ENCODE data around the gene LAPTM4A.
"Not testable (repeated sequence)": the region's sequence is repeated elsewhere in the genome, so short reads cannot be mapped to it uniquely, and the experiment has no call there.

Gene LAPTM4A

GRCh38 chr2:20050104-20050645 lies 1.3 kb downstream of the LAPTM4A start:
- no peak for FAIRE-seq

GRCh38 chr2:20049637-20050036 lies 1.8 kb downstream of the LAPTM4A start:
- FAIRE-seq, result no peak

GRCh38 chr2:20048488-20049448 lies 2.7 kb downstream of the LAPTM4A start:
- FAIRE-seq, result no peak

- not testable (repeated sequence) for FAIRE-seq
Measured at GRCh38 chr2:20045712-20046292, 5.6 kb downstream of the LAPTM4A start.

GRCh38 chr2:20044778-20045177 lies 6.7 kb downstream of the LAPTM4A start:
- no peak for FAIRE-seq

- FAIRE-seq, result no peak
Measured at GRCh38 chr2:20042531-20042930, 8.9 kb downstream of the LAPTM4A start.

- no peak for FAIRE-seq
Measured at GRCh38 chr2:20040489-20041172, 10.8 kb downstream of the LAPTM4A start.

GRCh38 chr2:20037660-20038059 lies 13.8 kb downstream of the LAPTM4A start:
- FAIRE-seq, result no peak

GRCh38 chr2:20035955-20036666 lies 15.3 kb downstream of the LAPTM4A start:
- no peak for FAIRE-seq

- no peak for FAIRE-seq
Measured at GRCh38 chr2:20034821-20035220, 16.6 kb downstream of the LAPTM4A start.

GRCh38 chr2:20034218-20034617 lies 17.2 kb downstream of the LAPTM4A start:
- FAIRE-seq, result no peak

GRCh38 chr2:20033322-20033721 lies 18.1 kb downstream of the LAPTM4A start:
- FAIRE-seq, result no peak

GRCh38 chr2:20030224-20030623 lies 21.2 kb downstream of the LAPTM4A start:
- no peak for FAIRE-seq

GRCh38 chr2:20027705-20028434 lies 23.6 kb downstream of the LAPTM4A start:
- FAIRE-seq, result no peak

GRCh38 chr2:20027260-20027677 lies 24.2 kb downstream of the LAPTM4A start:
- no peak for FAIRE-seq

GRCh38 chr2:20025065-20025786 lies 26.2 kb downstream of the LAPTM4A start:
- FAIRE-seq, result no peak

- FAIRE-seq, result no peak
Measured at GRCh38 chr2:20023688-20024087, 27.7 kb downstream of the LAPTM4A start.

GRCh38 chr2:20021405-20022009 lies 29.9 kb downstream of the LAPTM4A start:
- FAIRE-seq, result no peak

- no peak for FAIRE-seq
Measured at GRCh38 chr2:20019747-20020146, 31.7 kb downstream of the LAPTM4A start.

GRCh38 chr2:20018601-20019152 lies 32.8 kb downstream of the LAPTM4A start:
- no peak for FAIRE-seq
